ENCODE results near the gene SH3D21.

SH3D21 gene

DNA sequence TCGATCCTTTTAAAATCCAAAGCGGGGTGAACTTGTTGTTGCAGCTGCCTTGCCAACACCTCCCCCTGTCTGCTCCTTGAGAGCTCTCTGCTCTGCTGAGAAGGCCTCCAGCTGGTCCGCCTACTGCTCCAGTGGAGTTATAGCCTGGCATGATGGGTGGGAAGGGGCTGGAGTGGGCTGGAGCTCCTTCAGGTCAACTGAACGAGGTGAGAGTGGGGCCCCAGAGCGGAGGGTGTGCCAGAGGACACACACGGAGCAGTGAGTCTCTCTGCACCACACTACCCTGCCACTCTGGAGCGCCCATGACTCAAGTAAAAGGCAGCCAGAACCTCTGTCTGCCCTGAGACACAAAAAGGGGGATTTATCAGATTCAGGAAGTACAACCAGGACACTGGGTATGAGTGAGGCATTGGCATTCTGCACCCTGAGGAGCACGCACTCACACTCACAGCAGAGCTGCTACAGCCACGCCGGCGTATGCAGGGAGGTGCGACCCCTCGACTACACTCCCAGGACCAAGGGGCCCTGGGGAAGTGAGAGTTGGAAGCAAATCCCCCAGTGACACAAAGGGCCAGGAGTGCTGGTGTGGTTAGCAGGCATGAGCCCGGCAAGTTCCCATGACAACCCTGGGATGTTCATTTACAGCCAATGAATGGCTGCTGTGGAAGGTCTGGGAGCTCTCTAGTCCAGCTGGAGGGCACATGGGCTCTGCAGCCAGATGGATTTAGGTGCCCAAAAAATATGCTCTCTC, 45.2 kb downstream of the SH3D21 start:
- peak overlapping the region; percentile 91 to 98 (median 93) for H3K27ac Mint-ChIP-seq
- peak in 1 of 3 experiments; percentile 15 for TF ChIP-seq CTCF (IDR thresholded peaks at IDR 0.05; ENCODE audit: unreplicated experiment in 3 of 3)
- H3K4me1 Mint-ChIP-seq: peaks cover 25% of the 10 kb centered on the region
- H3K4me3 Mint-ChIP-seq: peak overlapping the region in 2 of 3 experiments; percentile 1 to 19
- H3K36me3 Mint-ChIP-seq (ENCODE audit: low read depth): peaks cover 31% of the 10 kb centered on the region
- H3K27me3 Mint-ChIP-seq (ENCODE audit: low read depth): no peaks in the 10 kb centered on the region
- H3K9me3 Mint-ChIP-seq: no peaks in the 10 kb centered on the region

DNA sequence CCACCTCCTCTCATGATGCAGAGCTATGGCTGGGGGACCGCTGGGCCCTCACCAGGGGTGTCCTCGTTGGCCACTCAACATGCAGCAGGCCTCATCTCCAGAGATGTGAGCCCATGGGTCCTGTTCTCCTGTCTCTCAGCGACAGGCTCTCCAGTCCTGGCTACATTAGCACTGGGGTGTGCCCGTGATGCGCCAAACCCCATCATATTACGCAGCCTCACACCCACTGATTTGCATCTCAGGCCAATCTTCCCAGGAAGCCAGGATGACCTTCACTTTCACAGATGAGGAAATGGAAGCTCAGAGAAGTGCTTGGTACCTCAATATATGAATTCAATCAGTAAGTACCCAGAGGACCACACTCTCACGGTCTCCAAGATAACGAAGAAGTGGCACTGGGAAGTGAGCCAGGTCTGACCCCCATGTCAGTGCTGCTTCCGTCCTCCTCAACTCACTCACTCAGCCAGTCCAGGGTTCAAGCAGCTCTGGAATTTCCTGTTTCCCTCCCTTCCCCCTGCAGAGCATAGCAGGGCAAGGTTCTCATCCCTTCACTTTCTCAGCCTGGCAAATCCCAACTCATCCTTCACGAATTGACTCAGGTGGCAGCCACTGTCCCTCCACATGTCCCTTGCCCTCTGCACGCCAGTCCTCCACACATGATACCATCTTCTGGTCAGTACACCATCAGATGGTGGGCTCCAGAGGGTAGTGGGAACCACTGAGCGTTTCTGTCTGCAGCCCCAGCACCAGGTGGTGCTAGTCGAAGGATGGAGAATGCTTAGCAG, 46.1 kb downstream of the SH3D21 start:
- Mint-ChIP-seq H3K4me1 (peaks cover 25% of the 10 kb centered on the region), H3K27me3 (ENCODE audit: low read depth) (no peaks in the 10 kb centered on the region), H3K36me3 (ENCODE audit: low read depth) (peaks cover 30% of the 10 kb centered on the region), H3K4me3 (peak overlapping the region in 1 of 3 experiments; percentile 31), H3K9me3 (no peaks in the 10 kb centered on the region), H3K27ac (peak overlapping the region; percentile 81 to 98 (median 93))
- no peak for TF ChIP-seq CTCF (IDR thresholded peaks at IDR 0.05; ENCODE audit: unreplicated experiment in 3 of 3)

DNA sequence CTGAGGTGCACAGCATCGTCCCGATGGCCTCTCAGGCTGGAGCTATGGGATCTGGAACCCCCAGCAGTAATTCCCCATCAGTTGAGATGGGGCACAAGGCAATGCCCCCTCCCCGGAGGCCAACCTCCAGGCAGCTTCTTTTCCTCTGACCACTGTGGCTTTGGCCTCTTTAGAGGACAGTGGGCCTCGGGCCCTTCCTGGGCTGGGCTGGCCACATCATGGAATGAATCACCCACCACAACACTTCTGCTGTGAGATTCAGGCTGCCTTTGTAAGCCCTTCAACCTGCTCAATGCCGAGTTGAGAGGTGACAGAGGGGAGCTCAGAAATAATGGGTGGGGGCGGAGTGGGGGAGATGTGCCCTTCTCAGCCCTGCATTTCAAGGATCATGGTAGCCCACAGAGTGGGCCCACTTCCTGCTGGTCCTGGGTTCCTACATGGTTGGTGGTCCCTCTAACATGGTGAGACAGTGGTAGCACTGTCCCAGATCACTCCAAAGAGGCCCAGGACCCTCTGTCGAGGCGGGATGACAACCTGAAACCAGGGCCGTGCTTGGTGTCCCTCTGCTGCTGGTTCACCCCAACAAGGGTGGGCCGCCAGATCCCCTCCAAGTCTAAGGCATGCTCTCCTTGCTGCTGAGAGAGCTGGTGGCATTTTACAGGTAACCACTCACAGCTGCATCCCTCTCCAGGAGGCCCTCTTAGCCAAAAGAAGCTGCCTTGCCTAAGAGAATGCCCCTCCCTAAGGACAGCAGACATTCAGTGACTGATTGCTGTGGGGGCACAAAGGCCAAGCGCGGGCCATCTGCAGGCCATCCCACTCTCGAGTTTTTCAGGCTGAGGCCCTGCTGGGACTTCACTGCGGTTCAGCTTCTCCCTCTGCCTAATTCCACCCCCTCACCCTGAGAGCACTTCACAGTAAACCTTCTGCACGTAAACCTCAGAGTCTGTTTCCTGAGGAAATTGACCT, 47.0 kb downstream of the SH3D21 start:
- peak overlapping the region in 1 of 3 experiments; percentile 31 for H3K4me3 Mint-ChIP-seq
- H3K27me3 Mint-ChIP-seq (ENCODE audit: low read depth): no peaks in the 10 kb centered on the region
- H3K9me3 Mint-ChIP-seq: no peaks in the 10 kb centered on the region
- peaks cover 25% of the 10 kb centered on the region for H3K4me1 Mint-ChIP-seq
- H3K27ac Mint-ChIP-seq: peak overlapping the region; percentile 81 to 98 (median 93)
- peaks cover 29% of the 10 kb centered on the region for H3K36me3 Mint-ChIP-seq (ENCODE audit: low read depth)
- no peak for TF ChIP-seq CTCF (IDR thresholded peaks at IDR 0.05; ENCODE audit: unreplicated experiment in 3 of 3)

- H3K36me3 Mint-ChIP-seq (ENCODE audit: low read depth): peaks cover 35% of the 10 kb centered on the region
- no peaks in the 10 kb centered on the region for H3K27me3 Mint-ChIP-seq (ENCODE audit: low read depth)
- peaks cover 27% of the 10 kb centered on the region for H3K4me1 Mint-ChIP-seq
- peak overlapping the region in 1 of 3 experiments; percentile 9 for H3K27ac Mint-ChIP-seq
- no peak for TF ChIP-seq CTCF (IDR thresholded peaks at IDR 0.05; ENCODE audit: unreplicated experiment in 3 of 3)
- no peak overlapping the region for H3K4me3 Mint-ChIP-seq
- H3K9me3 Mint-ChIP-seq: no peaks in the 10 kb centered on the region
Observed at GRCh38 chr1:36354486-36354885, 48.3 kb downstream of the SH3D21 start.

- no peaks in the 10 kb centered on the region for H3K27me3 Mint-ChIP-seq (ENCODE audit: low read depth)
- H3K27ac Mint-ChIP-seq: no peak overlapping the region
- peaks cover 27% of the 10 kb centered on the region for H3K4me1 Mint-ChIP-seq
- H3K36me3 Mint-ChIP-seq (ENCODE audit: low read depth): peaks cover 40% of the 10 kb centered on the region
- H3K4me3 Mint-ChIP-seq: no peak overlapping the region
- TF ChIP-seq CTCF (IDR thresholded peaks at IDR 0.05; ENCODE audit: unreplicated experiment in 3 of 3): no peak
- no peaks in the 10 kb centered on the region for H3K9me3 Mint-ChIP-seq
Observed at GRCh38 chr1:36355811-36356210, 49.6 kb downstream of the SH3D21 start.

All from nephron (organoid).